Measurements from ENCODE around the gene CDH4. TPM values are rescaled to one million over a fixed set of nuclear protein-coding genes. Genes with fewer than 3 reads are reported as not detected.

Gene CDH4
- total RNA-seq, 6 experiments from 2014 or later = 5.8 to 12.8 (median 10.9) TPM

GRCh38 chr20:61411743-61412142 lies 159.7 kb downstream of the CDH4 start:
- no peak for DNase-seq
- no peak overlapping the region for H3K4me3 Mint-ChIP-seq
- no peaks in the 10 kb centered on the region; the same call in 1 of the 2 replicates for H3K27me3 Mint-ChIP-seq (ENCODE audit: insufficient read depth)
- no peak for TF ChIP-seq CTCF (IDR thresholded peaks at IDR 0.05)
- peaks cover 17% of the 10 kb centered on the region for H3K9me3 Mint-ChIP-seq
- peaks cover 7% of the 10 kb centered on the region for H3K36me3 Mint-ChIP-seq (ENCODE audit: low read depth)
- no peak overlapping the region for H3K27ac Mint-ChIP-seq
- no peaks in the 10 kb centered on the region for H3K4me1 Mint-ChIP-seq (ENCODE audit: low read depth)

GRCh38 chr20:61413752-61414151 lies 161.7 kb downstream of the CDH4 start:
- no peak for DNase-seq
- Mint-ChIP-seq H3K36me3 (ENCODE audit: low read depth) (no peaks in the 10 kb centered on the region), H3K27ac (no peak overlapping the region), H3K27me3 (ENCODE audit: insufficient read depth) (no peaks in the 10 kb centered on the region; the same call in 1 of the 2 replicates), H3K4me1 (ENCODE audit: low read depth) (no peaks in the 10 kb centered on the region), H3K4me3 (no peak overlapping the region), H3K9me3 (peaks cover 10% of the 10 kb centered on the region)
- no peak for TF ChIP-seq CTCF (IDR thresholded peaks at IDR 0.05)

DNA sequence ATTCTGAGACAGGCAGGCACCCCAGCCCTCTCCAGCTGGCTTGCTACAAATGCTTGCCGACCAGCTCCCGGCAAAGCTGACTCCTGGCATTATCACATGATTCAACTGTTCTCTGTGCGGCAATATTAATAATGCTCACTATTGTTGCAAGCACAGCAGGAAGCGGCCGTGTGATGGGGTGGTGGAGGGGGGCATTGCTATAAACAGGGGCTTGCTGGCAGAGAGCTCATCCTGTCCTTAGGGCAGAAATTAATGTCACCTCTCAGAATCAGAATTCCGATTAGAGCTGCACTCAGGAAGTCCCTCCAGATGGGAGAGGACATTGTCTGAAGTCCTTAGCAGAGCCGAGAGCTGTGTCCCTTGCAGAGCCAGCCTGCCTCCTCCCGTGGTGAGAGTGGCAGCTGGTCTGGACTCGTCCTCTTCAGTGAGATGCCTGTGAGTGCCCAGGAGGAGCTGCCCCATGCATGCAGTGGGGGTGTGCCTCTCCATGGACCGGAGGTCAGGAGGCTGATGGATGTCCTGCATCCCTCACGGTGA lies 162.5 kb downstream of the CDH4 start:
- Mint-ChIP-seq H3K9me3 (peaks cover 10% of the 10 kb centered on the region), H3K4me3 (no peak overlapping the region), H3K27ac (no peak overlapping the region)

GRCh38 chr20:61416546-61416945 lies 164.5 kb downstream of the CDH4 start:
- Mint-ChIP-seq H3K36me3 (ENCODE audit: low read depth) (no peaks in the 10 kb centered on the region), H3K9me3 (peaks cover 17% of the 10 kb centered on the region), H3K4me1 (ENCODE audit: low read depth) (no peaks in the 10 kb centered on the region), H3K4me3 (no peak overlapping the region), H3K27ac (no peak overlapping the region), H3K27me3 (ENCODE audit: insufficient read depth) (peaks cover 2% of the 10 kb centered on the region)
- DNase-seq = no peak
- TF ChIP-seq CTCF (IDR thresholded peaks at IDR 0.05) = no peak

More for the DNA sequence above, 162.5 kb downstream of the CDH4 start:
- Mint-ChIP-seq H3K36me3 (ENCODE audit: low read depth) (no peaks in the 10 kb centered on the region), H3K4me1 (ENCODE audit: low read depth) (no peaks in the 10 kb centered on the region), H3K27me3 (ENCODE audit: insufficient read depth) (no peaks in the 10 kb centered on the region; the same call in 1 of the 2 replicates)
- DNase-seq = no peak
- TF ChIP-seq CTCF (IDR thresholded peaks at IDR 0.05) = no peak

GRCh38 chr20:61417221-61417941 lies 165.3 kb downstream of the CDH4 start:
- H3K27ac Mint-ChIP-seq = no peak overlapping the region
- H3K36me3 Mint-ChIP-seq (ENCODE audit: low read depth) = no peaks in the 10 kb centered on the region
- no peak for DNase-seq
- no peak for TF ChIP-seq CTCF (IDR thresholded peaks at IDR 0.05)
- no peaks in the 10 kb centered on the region for H3K4me1 Mint-ChIP-seq (ENCODE audit: low read depth)
- no peak overlapping the region for H3K4me3 Mint-ChIP-seq
- peaks cover 2% of the 10 kb centered on the region for H3K27me3 Mint-ChIP-seq (ENCODE audit: insufficient read depth)
- peaks cover 17% of the 10 kb centered on the region for H3K9me3 Mint-ChIP-seq
